Nucleus accumbens (tissue), 56 donors: ENCODE results near the gene ORM1.

ENCODE experiments used
- DNase-seq, 56 donors: peaks; one replicate each; lab custom pipeline; 2025; lab: John Stamatoyannopoulos, UW

The ORM1 gene

GRCh38 chr9:114339130-114339908 is 16.4 kb downstream of the ORM1 start:
- peak in 27 of 56 donors; percentile 5 to 55 (median 14) for DNase-seq

- DNase-seq: no peak
Observed at GRCh38 chr9:114341152-114341830, 18.4 kb downstream of the ORM1 start.

- DNase-seq: no peak
Observed at GRCh38 chr9:114341991-114342390, 19.1 kb downstream of the ORM1 start.

- DNase-seq: no peak
Observed at GRCh38 chr9:114342755-114343440, 20.0 kb downstream of the ORM1 start.

GRCh38 chr9:114343471-114344187 is 20.7 kb downstream of the ORM1 start:
- DNase-seq: no peak

GRCh38 chr9:114344188-114344566 is 21.3 kb downstream of the ORM1 start:
- no peak for DNase-seq

GRCh38 chr9:114344692-114345091 is 21.8 kb downstream of the ORM1 start:
- DNase-seq: no peak

- no peak for DNase-seq
Observed at GRCh38 chr9:114345493-114346065, 22.7 kb downstream of the ORM1 start.

GRCh38 chr9:114346146-114346545 is 23.2 kb downstream of the ORM1 start:
- DNase-seq: no peak

GRCh38 chr9:114347675-114348074 is 24.8 kb downstream of the ORM1 start:
- peak in 51 of 56 donors; percentile 12 to 90 (median 69) for DNase-seq

GRCh38 chr9:114348261-114348905 is 25.5 kb downstream of the ORM1 start:
- no peak for DNase-seq

GRCh38 chr9:114348906-114349482 is 26.1 kb downstream of the ORM1 start:
- peak in 38 of 56 donors; percentile 9 to 76 (median 47) for DNase-seq

- DNase-seq: no peak
Observed at GRCh38 chr9:114349713-114350480, 27.0 kb downstream of the ORM1 start.

- no peak for DNase-seq
Observed at GRCh38 chr9:114350636-114351401, 27.9 kb downstream of the ORM1 start.

GRCh38 chr9:114351932-114352331 is 29.0 kb downstream of the ORM1 start:
- no peak for DNase-seq

- no peak for DNase-seq
Observed at GRCh38 chr9:114355821-114356220, 32.9 kb downstream of the ORM1 start.

GRCh38 chr9:114356792-114357191 is 33.9 kb downstream of the ORM1 start:
- DNase-seq: no peak

GRCh38 chr9:114357360-114357759 is 34.5 kb downstream of the ORM1 start:
- no peak for DNase-seq
